ENCODE measurements around the gene SLC9A7.

GRCh38 chrX:46574774-46575381, 184.0 kb downstream of the SLC9A7 start:
- TF ChIP-seq, protein P1, sequence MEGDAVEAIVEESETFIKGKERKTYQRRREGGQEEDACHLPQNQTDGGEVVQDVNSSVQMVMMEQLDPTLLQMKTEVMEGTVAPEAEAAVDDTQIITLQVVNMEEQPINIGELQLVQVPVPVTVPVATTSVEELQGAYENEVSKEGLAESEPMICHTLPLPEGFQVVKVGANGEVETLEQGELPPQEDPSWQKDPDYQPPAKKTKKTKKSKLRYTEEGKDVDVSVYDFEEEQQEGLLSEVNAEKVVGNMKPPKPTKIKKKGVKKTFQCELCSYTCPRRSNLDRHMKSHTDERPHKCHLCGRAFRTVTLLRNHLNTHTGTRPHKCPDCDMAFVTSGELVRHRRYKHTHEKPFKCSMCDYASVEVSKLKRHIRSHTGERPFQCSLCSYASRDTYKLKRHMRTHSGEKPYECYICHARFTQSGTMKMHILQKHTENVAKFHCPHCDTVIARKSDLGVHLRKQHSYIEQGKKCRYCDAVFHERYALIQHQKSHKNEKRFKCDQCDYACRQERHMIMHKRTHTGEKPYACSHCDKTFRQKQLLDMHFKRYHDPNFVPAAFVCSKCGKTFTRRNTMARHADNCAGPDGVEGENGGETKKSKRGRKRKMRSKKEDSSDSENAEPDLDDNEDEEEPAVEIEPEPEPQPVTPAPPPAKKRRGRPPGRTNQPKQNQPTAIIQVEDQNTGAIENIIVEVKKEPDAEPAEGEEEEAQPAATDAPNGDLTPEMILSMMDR (IDR thresholded peaks at IDR 0.05): no peak
- no peak for TF ChIP-seq POLR2A (IDR thresholded peaks at IDR 0.05; ENCODE audit: low read depth)
- TF ChIP-seq POLR2AphosphoS5 (IDR thresholded peaks at IDR 0.05): no peak
